ENCODE measurements around the gene NRXN3. TPM values are rescaled to one million over a fixed set of nuclear protein-coding genes. Genes with fewer than 3 reads are reported as not detected.

Gene NRXN3
- total RNA-seq, 1 experiment from 2014 or later: not detected

DNA sequence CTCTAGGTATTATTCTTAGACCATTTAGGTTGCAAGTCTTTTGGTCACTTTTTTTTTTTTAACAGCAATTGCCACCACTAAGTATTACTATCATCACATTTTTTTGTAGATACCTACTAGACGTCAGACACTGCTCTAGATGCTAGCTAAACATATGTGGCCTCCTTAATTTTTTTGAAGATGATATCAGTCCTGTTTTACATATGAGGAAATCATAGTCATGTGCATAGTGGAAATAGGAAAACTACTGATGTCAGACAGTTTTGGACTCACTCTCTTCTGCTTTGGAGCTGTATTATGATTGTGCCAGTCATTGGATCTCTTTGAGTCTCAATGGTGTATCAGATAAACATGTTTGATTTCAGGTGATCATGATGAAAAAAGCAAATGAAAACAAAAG is 1736.8 kb downstream of the NRXN3 start:
- no peak for DNase-seq (ENCODE audit: low read depth, low spot score)
- ChIA-PET RAD21 (ENCODE audit: low non-redundant PET in 1 of 2, low total read pairs in 2 of 2, uncharacterized antibody in 2 of 2, unreplicated experiment in 2 of 2) (no interaction called here), POLR2A (no interaction called here), CTCF (no interaction called here)
- no peak overlapping the region for H2AFZ ChIP-seq (ENCODE audit: low read depth, low read length, poor library complexity, severe bottlenecking)
- no peak overlapping the region for H3K4me2 ChIP-seq (ENCODE audit: low read length)
- H3K27me3 ChIP-seq (ENCODE audit: insufficient read depth, low read length): no peaks in the 10 kb centered on the region
- no peaks in the 10 kb centered on the region for H3K79me2 ChIP-seq (ENCODE audit: insufficient read depth, low read length)
- H4K20me1 ChIP-seq (ENCODE audit: insufficient read depth): no peaks in the 10 kb centered on the region
- intact Hi-C loops (cut with micrococcal nuclease): no loop called here
- H3K4me3 ChIP-seq (replicated peaks in 1 of 2; ENCODE audit: low read depth in 1 of 2, low read length in 2 of 2): no peak overlapping the region
- no peak overlapping the region for H3K27ac ChIP-seq (ENCODE audit: low read depth, low read length)
- H3K9me2 ChIP-seq (ENCODE audit: insufficient read depth): no peaks in the 10 kb centered on the region
- no peaks in the 10 kb centered on the region for H3K4me1 ChIP-seq (ENCODE audit: control insufficient read depth in 1 of 2, insufficient read depth in 2 of 2, low read length in 2 of 2)
- ATAC-seq: no peak
- no peak overlapping the region for H3K9ac ChIP-seq (ENCODE audit: low read length)
- H3K9me3 ChIP-seq (ENCODE audit: control insufficient read depth in 1 of 2, insufficient read depth in 1 of 2, low read depth in 1 of 2, low read length in 2 of 2): peaks cover 11 to 17% of the 10 kb centered on the region in 2 experiments; a peak in 3 of 4 replicates
- BruUV-seq (replicated peaks): no TSS peak
- no peak for TF ChIP-seq SRF (IDR thresholded peaks at IDR 0.05; ENCODE audit: low read depth)
- no peak for TF ChIP-seq SIN3A (IDR thresholded peaks at IDR 0.05; ENCODE audit: low read depth)
- TF ChIP-seq TCF7L2 (IDR thresholded peaks at IDR 0.05; ENCODE audit: borderline replicate concordance, extremely low read depth, insufficient read depth, insufficient read length): no peak
- no peak for TF ChIP-seq JUND (IDR thresholded peaks at IDR 0.05)
- TF ChIP-seq, protein P1, sequence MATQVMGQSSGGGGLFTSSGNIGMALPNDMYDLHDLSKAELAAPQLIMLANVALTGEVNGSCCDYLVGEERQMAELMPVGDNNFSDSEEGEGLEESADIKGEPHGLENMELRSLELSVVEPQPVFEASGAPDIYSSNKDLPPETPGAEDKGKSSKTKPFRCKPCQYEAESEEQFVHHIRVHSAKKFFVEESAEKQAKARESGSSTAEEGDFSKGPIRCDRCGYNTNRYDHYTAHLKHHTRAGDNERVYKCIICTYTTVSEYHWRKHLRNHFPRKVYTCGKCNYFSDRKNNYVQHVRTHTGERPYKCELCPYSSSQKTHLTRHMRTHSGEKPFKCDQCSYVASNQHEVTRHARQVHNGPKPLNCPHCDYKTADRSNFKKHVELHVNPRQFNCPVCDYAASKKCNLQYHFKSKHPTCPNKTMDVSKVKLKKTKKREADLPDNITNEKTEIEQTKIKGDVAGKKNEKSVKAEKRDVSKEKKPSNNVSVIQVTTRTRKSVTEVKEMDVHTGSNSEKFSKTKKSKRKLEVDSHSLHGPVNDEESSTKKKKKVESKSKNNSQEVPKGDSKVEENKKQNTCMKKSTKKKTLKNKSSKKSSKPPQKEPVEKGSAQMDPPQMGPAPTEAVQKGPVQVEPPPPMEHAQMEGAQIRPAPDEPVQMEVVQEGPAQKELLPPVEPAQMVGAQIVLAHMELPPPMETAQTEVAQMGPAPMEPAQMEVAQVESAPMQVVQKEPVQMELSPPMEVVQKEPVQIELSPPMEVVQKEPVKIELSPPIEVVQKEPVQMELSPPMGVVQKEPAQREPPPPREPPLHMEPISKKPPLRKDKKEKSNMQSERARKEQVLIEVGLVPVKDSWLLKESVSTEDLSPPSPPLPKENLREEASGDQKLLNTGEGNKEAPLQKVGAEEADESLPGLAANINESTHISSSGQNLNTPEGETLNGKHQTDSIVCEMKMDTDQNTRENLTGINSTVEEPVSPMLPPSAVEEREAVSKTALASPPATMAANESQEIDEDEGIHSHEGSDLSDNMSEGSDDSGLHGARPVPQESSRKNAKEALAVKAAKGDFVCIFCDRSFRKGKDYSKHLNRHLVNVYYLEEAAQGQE (IDR thresholded peaks at IDR 0.05; ENCODE audit: low read depth): no peak
- TF ChIP-seq POLR2A (IDR thresholded peaks at IDR 0.05; ENCODE audit: borderline replicate concordance, extremely low read depth, insufficient read depth, insufficient read length): no peak
- no peak for TF ChIP-seq RAD21 (IDR thresholded peaks at IDR 0.05; ENCODE audit: low read depth)
- TF ChIP-seq FOSL1 (IDR thresholded peaks at IDR 0.05; ENCODE audit: low read depth): no peak
- TF ChIP-seq SP1 (IDR thresholded peaks at IDR 0.05; ENCODE audit: low read depth): no peak
- TF ChIP-seq YY1 (IDR thresholded peaks at IDR 0.05; ENCODE audit: extremely low read depth, insufficient replicate concordance, low read depth, low read length): no peak
- no peak for TF ChIP-seq POLR2AphosphoS5 (IDR thresholded peaks at IDR 0.05; ENCODE audit: low read depth, low read length)
- no peak for TF ChIP-seq CEBPB (IDR thresholded peaks at IDR 0.05; ENCODE audit: low read depth)
- no peaks in the 10 kb centered on the region for H3K36me3 ChIP-seq (ENCODE audit: control insufficient read depth in 1 of 2, insufficient read depth in 2 of 2, low read length in 2 of 2)

Measured in HCT116 (cell line).